Activated naive CD4-positive, alpha-beta T cell treated with anti-CD3 and anti-CD28 coated beads, Interleukin-2, amount 50 U/mL, for 72 hours (primary cell): ENCODE data around the gene STON2. TPM values are rescaled to one million over a fixed set of nuclear protein-coding genes. Genes with fewer than 3 reads are reported as not detected.
"Not testable (repeated sequence)": the region's sequence is repeated elsewhere in the genome, so short reads cannot be mapped to it uniquely, and the experiment has no call there.

Experiments used
- ATAC-seq, 2 donors: fragments of 150-1000 bp; cut with Tn5 transposase; 2 replicates each; pipeline ENCODE4 v1.10.0; 2021; ENCODE audit warnings: mild to moderate bottlenecking in 2 of 2, moderate library complexity in 2 of 2
- DNase-seq, 2 donors: peaks; one replicate each; pipeline ENCODE4 v3.0.0; 2021 to 2022; ENCODE audit warnings: low spot score in 2 of 2
- H3K27ac Mint-ChIP-seq, 2 donors: one replicate each; pipeline ENCODE4 v1.8.0; 2022; ENCODE audit warnings: mild to moderate bottlenecking in 2 of 2, mixed read lengths in 2 of 2
- H3K36me3 Mint-ChIP-seq, 2 donors: one replicate each; pipeline ENCODE4 v1.8.0; 2022; ENCODE audit warnings: mixed read lengths in 2 of 2
- H3K9me3 Mint-ChIP-seq, 2 donors: one replicate each; pipeline ENCODE4 v1.8.0; 2022; ENCODE audit warnings: mixed read lengths in 2 of 2
- total RNA-seq, 2 donors: library from RNA; stranded (reverse); gene quantifications; one replicate each; pipeline ENCODE4 v1.2.3, GENCODE V29; 2022

The STON2 gene
- total RNA-seq, 2 donors from 2014 or later = 0.45 to 0.48 TPM

DNA sequence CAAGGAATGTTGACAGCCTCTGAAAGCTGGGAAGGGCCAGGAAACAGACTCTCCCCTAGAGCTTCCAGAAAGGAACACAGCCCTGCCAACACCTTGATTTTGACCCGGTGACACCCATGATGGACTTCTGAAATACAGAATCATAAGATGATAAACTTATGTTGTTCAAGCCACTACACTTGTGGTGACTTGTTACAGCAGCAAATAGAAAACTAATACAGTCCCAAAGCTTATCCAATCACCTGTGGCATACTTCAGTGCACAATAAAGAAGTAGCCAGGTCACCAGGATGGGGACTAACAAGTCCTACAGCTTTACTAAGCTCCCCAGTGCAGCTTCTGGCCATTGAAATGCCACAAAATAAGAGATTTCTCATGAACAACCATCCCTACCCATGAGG is 5.4 kb downstream of the STON2 start:
- no peaks in the 10 kb centered on the region for H3K36me3 Mint-ChIP-seq
- no peak for DNase-seq
- H3K9me3 Mint-ChIP-seq = no peaks in the 10 kb centered on the region
- no peak overlapping the region for H3K27ac Mint-ChIP-seq
- no peak for ATAC-seq

DNA sequence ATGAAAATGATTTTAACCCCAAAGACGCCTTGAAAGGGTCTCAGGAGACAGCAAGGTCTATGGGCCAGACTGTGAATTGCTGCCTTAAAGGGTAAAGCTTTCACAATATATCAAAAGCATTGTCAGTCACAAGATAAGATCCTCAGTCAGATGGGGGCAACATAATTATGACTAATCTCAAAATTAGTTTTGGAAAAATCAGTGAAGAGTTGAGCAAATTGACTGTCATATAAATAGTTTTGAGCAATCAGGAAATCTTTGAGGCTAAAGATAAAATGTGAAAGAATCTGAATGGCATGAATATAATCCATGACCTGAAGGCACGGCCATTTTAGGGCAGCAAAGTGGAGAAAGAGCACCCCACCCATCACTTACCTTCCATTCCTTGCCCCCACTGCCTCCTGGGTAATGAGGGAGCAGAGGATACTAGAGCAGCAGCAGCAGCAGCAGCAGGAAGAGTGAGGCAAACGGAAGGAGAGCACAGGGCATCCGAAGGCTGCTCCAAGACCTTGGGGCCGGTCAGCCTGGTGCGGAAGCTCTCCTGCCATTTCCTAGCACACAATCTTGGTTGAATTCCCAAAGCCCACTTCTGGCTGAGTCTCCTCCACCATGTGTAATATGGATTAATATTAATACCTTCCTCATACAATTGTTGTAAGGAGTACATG is 7.0 kb downstream of the STON2 start:
- no peak for ATAC-seq
- DNase-seq = no peak
- no peak overlapping the region for H3K27ac Mint-ChIP-seq
- H3K36me3 Mint-ChIP-seq = no peaks in the 10 kb centered on the region
- no peaks in the 10 kb centered on the region for H3K9me3 Mint-ChIP-seq

DNA sequence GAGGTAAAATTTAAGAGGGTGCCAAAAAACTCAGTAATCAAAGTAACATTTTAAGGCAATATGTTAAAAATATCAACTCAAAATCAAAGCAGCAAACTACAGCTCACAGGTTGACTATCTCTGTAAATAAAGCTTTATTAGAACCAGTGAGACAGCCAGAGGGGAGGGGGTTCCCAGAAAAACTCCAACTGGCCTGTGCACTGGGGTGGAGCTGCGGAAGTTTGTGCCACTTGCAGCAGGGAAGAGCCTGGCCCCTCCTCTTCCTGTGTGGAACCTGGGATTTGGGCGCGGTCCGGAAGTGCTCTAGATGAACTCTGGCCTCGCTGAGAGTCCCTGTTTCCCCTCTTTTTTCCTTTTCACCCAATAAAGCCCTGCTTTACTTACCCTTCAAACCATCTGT is 8.1 kb downstream of the STON2 start:
- ATAC-seq = no peak
- no peak for DNase-seq
- H3K27ac Mint-ChIP-seq = no peak overlapping the region

DNA sequence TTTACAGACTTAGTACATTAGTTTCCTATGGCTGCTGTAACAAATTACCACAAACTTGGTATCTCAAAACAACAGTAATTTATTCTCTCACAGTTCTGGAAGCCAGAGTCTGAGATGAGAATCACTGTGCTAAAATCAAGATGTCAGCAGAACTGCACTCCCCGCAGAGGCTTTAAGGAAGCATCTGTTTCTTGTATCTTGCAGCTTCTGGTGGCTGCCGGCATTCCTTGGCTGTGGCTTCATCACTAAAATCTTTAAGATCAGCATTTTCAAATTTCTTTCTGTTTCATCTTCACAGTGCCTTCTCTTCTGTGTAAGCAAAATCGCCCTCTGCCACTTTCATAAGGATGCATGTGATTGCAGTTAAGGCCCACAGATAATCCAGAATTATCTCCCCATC is 9.4 kb downstream of the STON2 start:
- no peak for DNase-seq
- Mint-ChIP-seq H3K36me3 (no peaks in the 10 kb centered on the region), H3K9me3 (no peaks in the 10 kb centered on the region), H3K27ac (no peak overlapping the region)
- ATAC-seq = no peak

More for the DNA sequence above, 8.1 kb downstream of the STON2 start:
- no peaks in the 10 kb centered on the region for H3K9me3 Mint-ChIP-seq
- H3K36me3 Mint-ChIP-seq = no peaks in the 10 kb centered on the region

DNA sequence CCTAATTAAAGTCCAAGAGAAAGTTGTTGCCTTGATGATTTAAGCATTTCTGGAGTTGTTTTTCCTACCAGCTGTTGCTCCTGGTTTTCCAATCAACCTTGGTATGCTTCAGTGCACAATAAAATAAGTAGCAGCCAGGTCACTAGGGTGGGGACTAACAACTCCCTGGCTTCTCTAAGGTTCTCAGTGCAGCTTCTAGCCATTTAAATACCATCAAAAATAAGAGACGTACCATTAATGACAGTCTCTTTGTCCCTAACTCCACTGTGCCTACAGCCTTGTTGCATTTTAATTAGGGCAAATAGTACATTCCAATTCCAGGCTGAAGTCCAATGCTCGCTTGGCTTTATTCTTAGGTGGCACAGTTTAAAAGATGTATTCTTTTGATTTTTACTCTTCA is 11.8 kb downstream of the STON2 start:
- Mint-ChIP-seq H3K27ac (no peak overlapping the region), H3K36me3 (no peaks in the 10 kb centered on the region), H3K9me3 (no peaks in the 10 kb centered on the region)
- ATAC-seq = no peak
- no peak for DNase-seq

DNA sequence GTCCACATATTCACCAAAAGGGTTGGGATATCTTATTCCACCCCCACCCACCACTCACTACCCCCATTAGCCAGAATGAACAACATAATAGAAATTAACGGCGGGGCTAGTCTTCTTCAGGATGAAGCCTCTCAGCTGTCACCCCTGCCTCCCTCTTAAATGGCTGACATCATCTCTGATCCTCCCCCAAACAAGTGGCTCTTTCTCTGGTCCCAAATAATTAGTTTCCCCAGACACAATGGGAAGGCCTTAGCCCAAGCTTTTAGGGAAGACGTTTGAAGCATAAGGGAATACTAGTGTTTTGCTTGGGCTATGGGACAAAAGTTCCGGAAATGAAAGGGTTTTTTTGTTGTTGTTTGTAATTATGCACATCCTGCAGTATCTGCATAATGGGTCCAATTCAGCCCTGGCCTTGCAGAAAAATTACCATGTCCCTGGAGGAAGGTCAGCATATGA is 13.8 kb downstream of the STON2 start:
- ATAC-seq (no peak), DNase-seq (no peak)
- Mint-ChIP-seq H3K36me3 (no peaks in the 10 kb centered on the region), H3K27ac (no peak overlapping the region), H3K9me3 (no peaks in the 10 kb centered on the region)

DNA sequence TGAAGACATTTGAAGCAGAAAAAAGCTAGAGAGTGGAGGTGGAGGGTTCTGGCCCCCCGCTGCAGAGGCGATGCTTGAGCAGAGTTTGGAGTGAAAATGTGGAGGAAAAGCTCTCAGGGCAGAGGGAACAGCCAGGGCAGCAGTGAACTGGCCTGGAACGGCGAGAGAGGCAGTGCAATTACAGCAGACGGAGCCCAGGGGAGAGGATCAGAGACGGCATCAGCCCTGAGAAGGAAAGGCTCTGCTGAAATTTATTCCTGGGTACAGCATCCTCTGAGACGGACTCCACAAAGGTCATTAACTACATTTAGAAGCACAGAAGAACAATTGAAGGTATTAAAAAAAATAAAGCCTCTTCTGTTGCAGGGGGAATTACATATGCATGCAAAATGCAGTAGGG is 14.2 kb downstream of the STON2 start:
- DNase-seq (no peak), ATAC-seq (no peak)
- no peaks in the 10 kb centered on the region for H3K36me3 Mint-ChIP-seq
- no peaks in the 10 kb centered on the region for H3K9me3 Mint-ChIP-seq
- no peak overlapping the region for H3K27ac Mint-ChIP-seq

DNA sequence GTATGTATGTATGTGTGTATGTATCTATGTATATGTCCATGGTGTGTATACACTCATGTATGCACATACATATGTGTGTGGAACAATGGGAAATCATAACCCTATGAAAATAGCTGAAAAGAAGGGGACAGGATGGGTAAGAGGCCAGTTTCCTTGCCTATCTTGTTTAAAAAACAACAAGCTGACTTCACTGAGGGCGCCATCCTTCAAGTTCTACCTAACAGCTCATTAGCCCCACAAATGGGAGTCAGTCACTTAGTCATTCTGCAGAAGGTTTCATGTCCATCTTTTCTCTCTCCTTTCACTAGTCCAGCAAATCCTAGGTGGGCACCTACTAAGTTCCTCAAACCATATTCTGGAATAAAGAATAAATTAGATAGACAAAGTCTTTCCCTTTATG is 14.7 kb downstream of the STON2 start:
- H3K36me3 Mint-ChIP-seq = no peaks in the 10 kb centered on the region
- no peaks in the 10 kb centered on the region for H3K9me3 Mint-ChIP-seq
- ATAC-seq = no peak
- no peak overlapping the region for H3K27ac Mint-ChIP-seq
- DNase-seq = no peak

DNA sequence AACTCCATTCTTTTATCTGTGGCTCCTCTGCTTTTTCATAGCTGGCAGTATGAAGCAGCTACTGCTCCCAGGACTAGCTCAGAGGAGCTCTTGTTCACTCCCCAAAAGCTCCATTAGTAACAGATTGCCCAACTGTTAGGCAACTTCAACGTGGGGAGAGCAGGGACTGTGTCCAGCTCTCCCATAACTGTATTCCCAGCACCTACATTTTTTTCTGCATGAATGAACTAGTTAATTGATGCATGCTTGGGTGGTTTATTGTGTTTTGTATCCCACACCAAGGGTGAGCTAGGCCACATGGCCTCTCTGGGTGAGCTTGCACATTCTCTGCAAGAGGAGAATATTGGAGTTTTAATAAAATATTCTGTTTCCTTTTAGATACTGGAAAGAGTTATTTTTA is 15.2 kb downstream of the STON2 start:
- H3K9me3 Mint-ChIP-seq = no peaks in the 10 kb centered on the region
- ATAC-seq (no peak), DNase-seq (no peak)
- H3K27ac Mint-ChIP-seq = no peak overlapping the region
- H3K36me3 Mint-ChIP-seq = no peaks in the 10 kb centered on the region

DNA sequence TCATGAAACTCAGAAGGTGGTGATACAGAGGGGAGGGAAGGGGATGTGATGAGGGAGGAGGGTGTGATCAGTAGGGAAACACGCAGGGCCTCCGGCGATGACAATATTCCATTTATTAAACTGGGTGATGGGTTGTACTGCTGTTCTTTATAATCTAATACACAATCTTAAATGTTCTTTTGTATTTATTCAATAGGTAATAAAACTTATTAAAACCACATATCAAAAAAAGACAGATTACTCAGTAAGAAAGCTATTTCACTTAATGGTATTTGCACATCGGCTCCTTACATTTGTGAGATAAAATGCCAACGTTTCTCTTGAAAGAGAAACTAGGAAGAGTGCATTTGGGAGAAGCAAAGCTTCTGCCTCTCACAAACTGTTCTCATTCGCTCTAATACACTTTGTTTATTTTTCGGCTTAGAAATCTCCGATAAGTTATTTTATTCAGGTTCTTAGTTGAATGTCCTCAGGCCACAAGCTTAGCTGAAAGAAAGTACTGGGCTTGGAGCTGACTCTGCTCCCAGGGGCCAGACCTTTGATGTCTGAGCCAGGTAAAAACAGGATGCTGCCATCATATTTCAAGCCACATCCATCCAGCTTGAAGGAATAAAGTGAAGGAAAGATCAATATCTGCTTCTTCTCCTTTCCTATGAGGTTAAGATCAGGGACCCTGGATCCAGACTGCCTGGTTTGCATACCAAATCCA is 17.5 kb downstream of the STON2 start:
- DNase-seq (no peak), ATAC-seq (no peak)
- Mint-ChIP-seq H3K9me3 (no peaks in the 10 kb centered on the region), H3K36me3 (no peaks in the 10 kb centered on the region), H3K27ac (no peak overlapping the region)

DNA sequence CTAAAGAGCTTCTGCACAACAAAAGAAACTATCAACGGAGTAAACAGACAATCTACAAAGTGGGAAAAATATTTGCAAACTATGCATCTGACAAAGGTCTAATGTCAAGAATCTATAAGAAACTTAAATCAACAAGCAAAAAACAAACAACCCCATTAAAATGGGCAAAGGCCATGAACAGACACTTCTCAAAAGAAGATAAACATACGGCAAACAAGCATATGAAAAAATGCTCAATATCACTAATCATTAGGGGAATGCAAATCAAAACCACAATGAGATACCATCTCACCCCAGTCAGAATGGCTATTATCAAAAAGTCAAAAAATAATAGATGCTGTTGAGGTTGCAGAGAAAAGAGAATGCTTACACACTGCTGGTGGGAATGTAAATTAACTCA is 20.1 kb downstream of the STON2 start:
- not testable (repeated sequence) for H3K36me3 Mint-ChIP-seq, DNase-seq, H3K9me3 Mint-ChIP-seq, H3K27ac Mint-ChIP-seq, ATAC-seq

DNA sequence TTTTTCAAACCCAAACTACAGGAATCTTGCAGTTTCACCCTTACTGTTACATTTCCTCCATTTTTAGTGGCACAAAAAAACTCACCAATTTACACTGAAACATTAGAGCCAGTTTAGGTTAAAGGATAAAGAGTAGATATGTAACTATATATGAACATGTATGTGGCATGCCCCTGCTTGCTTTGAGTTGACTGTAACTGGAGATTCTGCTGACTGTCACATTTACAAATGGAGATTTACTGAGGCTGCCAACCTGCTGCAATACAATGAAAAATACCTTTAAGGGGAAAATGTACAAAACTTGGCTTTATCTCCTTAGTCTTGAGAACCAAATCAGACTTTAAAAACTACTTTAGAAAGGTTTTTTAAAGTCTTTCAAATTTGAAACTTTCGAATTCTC is 28.3 kb downstream of the STON2 start:
- no peak overlapping the region for H3K27ac Mint-ChIP-seq
- no peaks in the 10 kb centered on the region for H3K36me3 Mint-ChIP-seq
- no peaks in the 10 kb centered on the region for H3K9me3 Mint-ChIP-seq
- DNase-seq = no peak
- no peak for ATAC-seq

DNA sequence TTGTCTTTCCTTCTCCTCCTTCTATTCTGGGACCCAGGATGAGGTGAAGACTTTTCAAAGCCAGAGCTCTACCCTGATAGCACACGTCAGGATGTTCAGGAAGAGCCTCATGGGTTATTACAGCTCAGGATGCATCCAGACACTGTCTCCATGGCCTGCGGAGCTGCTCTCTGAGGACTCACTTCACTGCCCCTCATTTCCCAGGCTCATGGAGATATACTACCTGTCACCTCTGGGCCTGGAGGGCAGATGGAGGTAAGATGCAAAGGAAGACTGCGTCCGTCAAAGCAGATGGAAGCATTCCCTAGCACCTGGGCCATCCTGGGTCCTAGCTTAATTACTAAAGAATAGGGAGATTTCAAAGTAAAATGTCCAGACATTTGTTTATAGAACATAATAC is 32.6 kb downstream of the STON2 start:
- no peaks in the 10 kb centered on the region for H3K9me3 Mint-ChIP-seq
- ATAC-seq (no peak), DNase-seq (no peak)
- no peaks in the 10 kb centered on the region for H3K36me3 Mint-ChIP-seq
- no peak overlapping the region for H3K27ac Mint-ChIP-seq

DNA sequence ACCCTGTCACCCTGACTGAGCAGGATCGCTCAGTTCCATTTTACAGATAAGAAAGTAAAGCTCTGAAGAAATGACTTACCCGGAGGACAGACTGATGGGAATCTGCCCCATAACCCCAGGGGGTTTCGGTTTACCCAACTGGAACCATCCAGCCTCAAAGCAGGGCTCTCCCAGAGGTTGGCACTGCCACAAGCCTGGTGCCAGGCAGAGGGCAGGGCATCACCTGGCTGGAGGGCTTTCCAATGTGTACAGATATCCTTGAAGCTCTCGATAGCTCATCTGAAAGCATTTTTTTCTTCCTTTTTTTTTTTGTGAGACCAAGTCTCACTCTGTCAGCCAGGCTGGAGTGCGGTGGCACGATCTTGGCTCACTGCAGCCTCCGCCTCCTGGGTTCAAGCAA is 33.2 kb downstream of the STON2 start:
- Mint-ChIP-seq H3K9me3 (no peaks in the 10 kb centered on the region), H3K27ac (no peak overlapping the region), H3K36me3 (no peaks in the 10 kb centered on the region)
- no peak for DNase-seq
- no peak for ATAC-seq

DNA sequence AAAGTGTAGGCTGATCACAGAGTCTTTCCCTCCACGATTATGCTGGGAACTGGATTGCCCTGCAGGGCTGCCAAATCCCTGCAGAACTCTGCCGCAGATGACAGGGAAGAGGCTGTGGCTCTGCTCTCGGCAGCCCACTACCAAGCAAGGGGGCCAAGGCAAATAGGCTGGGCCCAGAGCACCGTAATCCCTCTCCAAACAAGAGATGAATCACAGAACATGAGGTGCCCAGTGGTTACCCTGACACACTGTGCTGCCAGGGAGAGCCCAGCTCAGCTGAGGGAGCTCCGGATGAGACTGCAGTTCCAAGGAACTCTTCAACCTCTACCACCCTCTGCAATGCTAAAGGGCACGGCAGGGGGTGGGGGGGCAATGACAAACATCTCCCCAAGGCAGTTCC is 33.9 kb downstream of the STON2 start:
- no peak for DNase-seq
- H3K9me3 Mint-ChIP-seq = no peaks in the 10 kb centered on the region
- H3K27ac Mint-ChIP-seq = no peak overlapping the region
- no peaks in the 10 kb centered on the region for H3K36me3 Mint-ChIP-seq
- no peak for ATAC-seq

DNA sequence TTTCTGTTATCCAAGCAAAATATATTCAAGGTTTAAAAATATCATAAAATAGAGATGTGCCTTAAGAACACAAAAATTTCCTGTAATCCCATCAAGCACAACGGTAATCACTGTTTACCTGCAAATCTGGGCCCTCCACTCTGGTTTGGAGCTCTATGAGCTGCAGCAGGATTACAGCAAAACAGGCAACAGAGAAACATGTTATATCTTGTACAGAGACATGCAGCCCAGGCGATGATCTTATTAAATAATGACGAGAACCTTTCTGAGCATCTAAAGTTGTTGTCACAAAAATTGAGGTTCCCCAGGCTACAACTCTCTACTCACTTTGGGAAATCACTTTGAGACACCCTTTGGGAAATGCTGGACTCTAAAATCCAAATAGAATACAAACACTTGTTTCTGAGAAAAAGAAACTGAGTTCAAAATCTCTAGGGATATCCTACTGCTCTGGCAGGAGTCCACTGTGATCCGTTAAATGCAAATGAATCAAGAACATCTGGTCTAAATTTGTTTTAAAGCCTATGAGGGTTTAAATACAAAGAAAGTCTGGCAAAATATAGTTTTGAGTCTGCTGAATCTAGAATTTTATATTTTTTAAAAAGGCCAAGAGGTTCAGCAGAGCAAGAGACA is 36.3 kb downstream of the STON2 start:
- DNase-seq = no peak
- Mint-ChIP-seq H3K36me3 (no peaks in the 10 kb centered on the region), H3K9me3 (no peaks in the 10 kb centered on the region), H3K27ac (no peak overlapping the region)
- no peak for ATAC-seq

DNA sequence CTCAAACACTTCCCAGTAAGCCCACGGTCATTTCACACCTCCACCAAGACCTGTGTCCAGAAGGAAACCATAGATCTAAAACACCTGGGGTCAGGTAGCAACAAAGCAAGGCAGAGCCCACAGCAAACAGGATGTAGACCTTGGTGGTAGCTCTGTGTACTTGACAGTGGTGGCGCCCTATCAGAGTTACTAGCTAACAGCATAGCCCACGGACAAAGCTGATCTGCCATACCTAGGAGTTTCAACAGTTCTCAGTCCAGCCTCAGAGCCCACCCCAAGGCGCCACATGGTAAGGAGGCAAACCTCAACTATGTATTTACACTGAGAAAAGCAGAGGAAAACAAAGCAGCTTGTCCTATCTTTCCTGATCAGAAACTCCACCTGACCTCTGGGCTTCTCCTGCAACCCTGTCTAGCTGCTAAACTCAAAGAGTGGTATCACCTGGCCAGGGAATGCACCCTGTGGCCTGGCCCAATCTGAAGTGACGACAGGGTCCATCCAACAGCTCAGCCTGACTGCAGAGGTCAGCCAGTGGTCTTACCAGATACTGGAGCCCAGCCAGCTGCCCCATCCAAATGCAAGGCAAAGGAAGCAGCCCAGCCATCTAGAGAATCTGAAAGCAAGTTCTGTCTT is 46.3 kb downstream of the STON2 start:
- Mint-ChIP-seq H3K9me3 (peaks cover 8 to 13% of the 10 kb centered on the region in 2 donors), H3K36me3 (peaks cover 0 to 12% of the 10 kb centered on the region in 2 donors), H3K27ac (no peak overlapping the region)
- no peak for DNase-seq
- no peak for ATAC-seq
